Bronchial smooth muscle cell (primary cell): Measurements from ENCODE around the gene ZNF683. TPM values are rescaled to one million over a fixed set of nuclear protein-coding genes. Genes with fewer than 3 reads are reported as not detected.

Source experiments
- total RNA-seq: library from RNA; depleted of rRNA; stranded (reverse); fragments of >200 nt; gene quantifications from 2 replicates; pipeline ENCODE4 v1.2.1, GENCODE V29; 2014

Gene ZNF683
- total RNA-seq, result not detected in 2 replicates

DNA sequence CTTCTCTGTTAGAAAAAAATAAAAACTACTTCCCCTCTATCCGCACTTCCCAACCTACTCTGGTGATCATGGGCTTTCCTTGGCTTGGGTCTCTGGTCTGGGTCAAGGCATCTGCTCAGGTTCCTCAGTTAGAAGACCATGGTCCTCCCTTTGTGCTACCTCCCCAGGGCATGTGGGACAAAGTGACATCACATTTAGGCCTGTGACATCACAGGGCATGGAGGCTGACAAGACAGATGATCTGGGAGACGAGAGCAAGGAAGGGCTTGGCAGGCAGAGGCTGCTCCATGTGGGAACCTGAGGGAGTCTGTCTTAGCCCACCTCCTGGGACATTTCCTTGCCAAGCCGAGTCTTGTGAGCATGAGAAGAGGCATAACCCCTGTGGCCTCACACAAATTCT, at the start of gene ZNF683:
Gene ZNF683, minus strand, starts transcription at position 140 of the 400 bp plus-strand sequence. CDS start 4,179 bp downstream, outside the sequence.

DNA sequence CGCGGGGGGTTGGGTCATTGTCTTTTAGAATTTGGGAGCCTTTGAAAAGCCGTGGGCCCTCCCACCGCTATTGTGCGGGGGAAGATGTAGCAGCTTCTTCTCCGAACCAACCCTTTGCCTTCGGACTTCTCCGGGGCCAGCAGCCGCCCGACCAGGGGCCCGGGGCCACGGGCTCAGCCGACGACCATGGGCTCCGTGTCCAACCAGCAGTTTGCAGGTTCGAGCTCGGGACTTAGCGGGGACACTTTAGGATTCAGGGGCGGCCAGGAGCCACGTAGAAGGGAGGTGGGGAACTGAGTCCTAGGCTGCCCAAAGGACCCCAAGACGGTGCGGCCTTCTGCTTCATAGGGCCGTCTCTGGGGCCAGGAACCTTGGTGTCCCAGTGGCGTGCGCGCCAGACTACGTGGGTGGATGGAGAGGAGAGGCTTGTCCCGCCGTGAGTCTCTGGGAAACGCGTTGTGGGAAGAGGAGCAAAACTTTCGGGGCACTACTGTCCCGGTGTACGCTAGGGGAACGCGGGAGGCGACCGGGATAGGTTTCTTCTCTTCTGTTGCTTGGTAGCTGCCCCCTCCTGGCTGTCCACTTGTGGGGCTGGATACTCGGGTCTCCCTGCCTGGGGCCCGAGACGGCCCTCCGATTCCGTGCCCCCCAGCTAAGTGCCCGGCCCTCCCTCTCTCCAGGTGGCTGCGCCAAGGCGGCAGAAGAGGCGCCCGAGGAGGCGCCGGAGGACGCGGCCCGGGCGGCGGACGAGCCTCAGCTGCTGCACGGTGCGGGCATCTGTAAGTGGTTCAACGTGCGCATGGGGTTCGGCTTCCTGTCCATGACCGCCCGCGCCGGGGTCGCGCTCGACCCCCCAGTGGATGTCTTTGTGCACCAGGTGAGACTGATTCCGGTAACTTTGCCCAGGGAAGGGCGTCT, 38.4 kb upstream of the ZNF683 start, which contains the start of gene LIN28A:
Gene LIN28A, plus strand, starts transcription at position 112 of the 918 bp plus-strand sequence. Its CDS starts 75 bp downstream, at position 187.

DNA sequence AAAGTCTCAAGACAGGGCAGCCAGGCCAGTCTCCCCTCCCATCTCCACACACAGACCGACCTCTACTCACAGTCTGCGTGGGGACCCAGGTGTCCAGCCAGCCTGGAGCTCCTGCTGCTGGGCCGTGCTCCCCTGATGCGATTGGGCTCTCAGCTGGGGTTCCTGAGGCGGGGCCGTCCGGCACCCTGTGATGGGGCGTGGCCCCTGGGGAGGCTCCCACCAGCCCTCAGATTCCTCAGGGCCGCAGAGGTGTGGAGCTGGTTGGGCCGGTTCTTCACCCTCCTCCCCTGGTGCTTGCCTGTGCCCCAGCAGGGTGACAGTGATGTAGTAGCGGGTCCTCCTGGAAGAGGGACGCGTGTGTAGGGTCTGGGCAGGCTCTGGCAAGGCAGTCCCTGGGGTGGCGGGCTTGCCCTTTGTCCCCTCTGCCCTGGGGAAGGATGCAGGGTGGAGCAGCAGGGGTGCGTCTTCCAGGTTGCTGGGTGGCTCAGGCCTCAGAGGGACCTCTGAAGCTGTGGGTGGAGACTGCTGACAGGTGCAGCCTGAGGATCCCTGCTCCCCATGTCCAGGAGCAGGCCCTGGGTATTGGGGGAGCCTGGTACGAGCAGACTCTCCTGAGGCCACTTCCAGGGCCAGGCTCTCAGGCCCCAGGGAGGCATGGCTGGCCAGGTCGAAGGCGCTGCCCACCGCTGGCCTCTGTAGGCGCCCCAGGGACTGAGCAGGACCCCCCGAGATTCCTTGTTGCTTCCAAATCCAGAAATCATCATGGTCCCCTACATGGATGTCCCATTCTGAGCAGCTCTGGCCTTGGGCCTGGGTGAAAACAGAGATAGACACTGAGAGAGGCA, 18.4 kb downstream of the ZNF683 start, which contains the start of gene CRYBG2:
Gene CRYBG2, minus strand, starts transcription at position 155 of the 845 bp plus-strand sequence. CDS start 7,473 bp downstream, outside the sequence.

DNA sequence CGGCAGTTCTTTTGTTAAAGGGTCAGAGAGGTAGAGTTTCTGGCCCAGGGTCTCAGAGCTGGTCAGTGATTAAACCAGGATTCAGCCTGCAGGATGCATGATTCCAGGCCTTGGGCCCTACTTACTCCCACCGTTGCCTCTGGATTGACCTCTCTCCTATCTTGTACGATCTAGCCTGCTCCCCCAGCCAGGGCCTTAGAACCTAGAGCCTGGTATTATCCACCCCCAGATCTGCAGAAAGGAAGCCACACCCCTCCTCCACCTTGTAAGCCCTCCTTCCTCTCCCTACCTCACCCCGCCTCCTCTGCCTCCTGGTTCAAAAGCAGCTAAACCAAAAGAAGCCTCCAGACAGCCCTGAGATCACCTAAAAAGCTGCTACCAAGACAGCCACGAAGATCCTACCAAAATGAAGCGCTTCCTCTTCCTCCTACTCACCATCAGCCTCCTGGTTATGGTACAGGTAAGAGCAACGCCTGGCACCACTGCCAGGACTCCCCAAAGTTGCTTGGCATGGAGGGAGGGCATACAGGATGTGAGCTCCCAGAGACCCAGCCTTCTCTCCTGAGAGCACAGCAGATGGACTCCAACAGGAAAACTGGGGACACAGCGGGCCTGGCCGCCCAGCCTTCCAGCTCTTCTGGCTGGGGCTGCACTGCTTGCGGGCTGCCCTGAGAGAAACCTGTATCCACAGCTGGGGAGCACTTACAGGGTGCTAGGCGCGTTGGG, 54.8 kb downstream of the ZNF683 start, which contains the start of gene CD52:
Gene CD52, plus strand, starts transcription at position 347 of the 726 bp plus-strand sequence. Its CDS starts 60 bp downstream, at position 407.

Other genes with a start within 250 kb of the ZNF683 start
- not detected in 2 replicates for gene FAM110D, start 213.7 kb downstream of the ZNF683 start, total RNA-seq
- gene C1orf232, start 203.8 kb downstream of the ZNF683 start, total RNA-seq, result not detected in 2 replicates
- 16.1 and 25.8 TPM in 2 replicates for gene ZNF593, start 202.8 kb downstream of the ZNF683 start, total RNA-seq
- not detected in 2 replicates for gene ZNF593OS, start 200.9 kb downstream of the ZNF683 start, total RNA-seq
- not detected in 2 replicates for gene CNKSR1, start 195.3 kb downstream of the ZNF683 start, total RNA-seq
- not detected in 2 replicates for gene CATSPER4, start 182.1 kb downstream of the ZNF683 start, total RNA-seq
- 2.7 and 3.8 TPM in 2 replicates for gene CEP85, start 138.6 kb downstream of the ZNF683 start, total RNA-seq
- 31.1 and 52.8 TPM in 2 replicates for gene SH3BGRL3, start 92.7 kb downstream of the ZNF683 start, total RNA-seq
- gene UBXN11, start 66.1 kb downstream of the ZNF683 start, total RNA-seq, result 5.2 and 7.5 TPM in 2 replicates
- gene CD52, start 54.8 kb downstream of the ZNF683 start, total RNA-seq, result not detected in 2 replicates
- under 0.01 TPM in 1 of 2 replicates, not detected in the other for gene CRYBG2, start 18.6 kb downstream of the ZNF683 start, total RNA-seq
- gene LIN28A, start 38.1 kb upstream of the ZNF683 start, total RNA-seq, result under 0.01 TPM in 1 of 2 replicates, not detected in the other
- 52.0 and 53.4 TPM in 2 replicates for gene DHDDS, start 59.6 kb upstream of the ZNF683 start, total RNA-seq
- 133 and 190 TPM in 2 replicates for gene HMGN2, start 99.7 kb upstream of the ZNF683 start, total RNA-seq
- gene RPS6KA1, start 157.0 kb upstream of the ZNF683 start, total RNA-seq, result 0.52 and 1.7 TPM in 2 replicates